GM21737 (cell line): ENCODE results near the gene SSX5.
"Not testable (repeated sequence)": the region's sequence is repeated elsewhere in the genome, so short reads cannot be mapped to it uniquely, and the experiment has no call there.

Experiments used
- ATAC-seq: cut with Tn5 transposase; IDR thresholded peaks from one replicate; pipeline ENCODE4 v1.9.1; 2021; ENCODE audit warnings: mild to moderate bottlenecking, moderate library complexity; ENCODE audit not compliant: unreplicated experiment

The SSX5 gene

GRCh38 chrX:48196745-48197201, at the start of gene SSX5:
Gene SSX5 (minus strand): TSS chrX:48196795. CDS start chrX:48195358, 1,437 bp downstream.
- no peak for ATAC-seq

GRCh38 chrX:48224196-48224595, 27.6 kb upstream of the SSX5 start:
- not testable (repeated sequence) for ATAC-seq

GRCh38 chrX:48214341-48214740, 17.7 kb upstream of the SSX5 start:
- not testable (repeated sequence) for ATAC-seq

GRCh38 chrX:48190024-48190423, 6.6 kb downstream of the SSX5 start:
- not testable (repeated sequence) for ATAC-seq

- ATAC-seq = not testable (repeated sequence)
These were observed 14.7 kb downstream of the SSX5 start for GRCh38 chrX:48181882-48182281.

GRCh38 chrX:48180811-48181210, 15.8 kb downstream of the SSX5 start:
- no peak for ATAC-seq

- no peak for ATAC-seq
These were observed 16.9 kb downstream of the SSX5 start for GRCh38 chrX:48179691-48180090.

- ATAC-seq = not testable (repeated sequence)
These were observed 30.3 kb downstream of the SSX5 start for GRCh38 chrX:48166322-48166721.

- no peak for ATAC-seq
These were observed 31.4 kb downstream of the SSX5 start for GRCh38 chrX:48165241-48165640.

- no peak for ATAC-seq
These were observed 40.6 kb downstream of the SSX5 start for GRCh38 chrX:48156014-48156413.

- no peak for ATAC-seq
These were observed 41.8 kb downstream of the SSX5 start for GRCh38 chrX:48154796-48155195.

- ATAC-seq = no peak
These were observed 42.8 kb downstream of the SSX5 start for GRCh38 chrX:48153769-48154168.

- not testable (repeated sequence) for ATAC-seq
These were observed 53.9 kb downstream of the SSX5 start for GRCh38 chrX:48142697-48143096.

- ATAC-seq = not testable (repeated sequence)
These were observed 54.6 kb downstream of the SSX5 start for GRCh38 chrX:48141810-48142508.

GRCh38 chrX:48139076-48139475, 57.5 kb downstream of the SSX5 start:
- ATAC-seq = not testable (repeated sequence)
